DMS 273 (cell line): Measurements from ENCODE around the gene PELI1.
"Not testable (repeated sequence)": the region's sequence is repeated elsewhere in the genome, so short reads cannot be mapped to it uniquely, and the experiment has no call there.

Experiments
- DNase-seq: peaks from one replicate; lab custom pipeline; 2025; ENCODE audit not compliant: unreplicated experiment; lab: John Stamatoyannopoulos, UW

Gene PELI1

DNA sequence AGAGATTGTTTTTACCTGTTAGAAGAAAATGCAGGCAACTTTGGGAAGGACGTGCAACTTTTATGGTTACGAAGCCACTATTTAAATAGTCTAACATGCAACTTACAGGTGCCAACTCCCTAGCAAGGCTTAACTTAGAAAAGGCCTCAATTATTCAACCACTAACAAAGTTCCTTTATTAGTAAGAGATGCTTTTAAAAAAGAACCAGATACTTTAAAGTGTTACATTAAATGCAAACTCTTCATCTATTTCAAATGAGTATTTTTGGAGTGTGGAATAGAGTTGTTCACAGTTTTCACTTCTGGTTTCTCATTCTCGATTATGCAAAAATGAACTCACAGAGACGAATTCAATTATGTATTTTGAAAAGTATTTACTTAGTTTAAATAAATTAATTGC is 51.7 kb downstream of the PELI1 start:
- no peak for DNase-seq

DNA sequence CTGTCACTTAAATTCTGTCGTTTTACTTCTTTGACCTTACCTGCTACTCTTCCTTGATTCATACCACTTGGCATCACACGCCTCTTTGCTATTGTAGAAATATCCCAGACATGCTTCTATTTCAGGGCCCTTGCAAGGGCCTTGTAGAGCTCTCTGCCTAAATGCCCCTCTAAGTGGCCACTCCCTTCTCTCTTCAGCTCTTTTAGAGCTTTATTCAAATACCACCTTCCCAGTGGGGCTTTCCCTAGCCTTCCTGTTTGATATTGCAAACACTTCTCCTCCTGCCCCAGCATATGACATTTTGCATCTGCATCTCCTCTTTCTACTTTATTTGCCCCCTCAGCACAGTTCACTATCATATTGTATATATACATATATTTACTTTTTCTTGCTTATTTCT is 54.0 kb downstream of the PELI1 start:
- DNase-seq = no peak

DNA sequence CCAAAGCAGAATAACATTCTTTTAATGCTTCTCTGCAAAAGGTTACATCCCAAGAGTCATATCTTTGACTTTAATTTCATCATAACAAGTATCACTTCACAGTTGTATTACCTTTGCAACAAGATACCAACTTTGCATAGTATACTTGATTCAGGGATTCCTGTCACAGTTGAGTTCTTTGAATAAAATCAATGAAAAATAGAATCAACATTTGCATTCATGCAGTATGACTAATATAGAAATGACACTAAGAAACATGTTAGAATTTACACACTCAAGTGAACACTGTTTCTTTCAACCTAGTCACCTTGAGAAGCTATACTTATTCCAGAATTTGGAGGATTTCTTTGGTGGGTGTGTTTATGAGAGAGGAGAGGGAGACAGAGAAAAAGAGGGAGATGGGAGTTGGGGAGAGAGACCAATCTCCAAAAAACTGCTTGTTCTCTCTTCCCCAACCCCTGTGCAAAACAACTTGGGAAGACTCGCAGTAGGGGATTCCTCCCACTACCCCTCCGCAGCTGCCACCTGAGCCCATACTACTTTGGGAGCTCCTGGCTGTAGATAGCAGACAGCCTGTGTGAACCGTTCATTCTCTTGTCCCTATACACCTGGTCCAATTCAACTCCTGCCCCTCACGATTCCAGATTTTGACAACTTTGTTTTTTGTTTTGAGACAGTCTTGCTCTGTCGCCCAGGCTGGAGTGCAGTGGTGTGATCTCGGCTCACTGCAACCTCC is 57.7 kb downstream of the PELI1 start:
- DNase-seq = no peak

DNA sequence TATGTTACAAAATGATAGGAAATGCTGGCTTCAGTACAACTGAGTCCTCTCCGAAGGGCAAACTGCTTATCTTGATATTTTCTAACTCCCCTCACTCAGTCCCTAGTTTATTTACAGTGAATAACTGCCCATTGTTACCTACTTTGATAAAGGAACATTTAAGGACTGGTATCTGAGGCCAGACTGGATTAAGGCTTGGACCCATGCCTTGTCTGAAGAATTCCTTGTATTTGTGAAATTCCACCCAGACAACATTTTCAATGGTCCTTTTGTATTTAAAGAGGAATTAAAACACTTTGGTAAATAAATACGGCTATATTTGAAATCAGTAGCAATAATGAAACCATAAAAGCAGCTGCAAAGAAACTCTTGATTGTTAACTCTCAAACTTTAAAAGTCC is 58.3 kb downstream of the PELI1 start:
- no peak for DNase-seq

DNA sequence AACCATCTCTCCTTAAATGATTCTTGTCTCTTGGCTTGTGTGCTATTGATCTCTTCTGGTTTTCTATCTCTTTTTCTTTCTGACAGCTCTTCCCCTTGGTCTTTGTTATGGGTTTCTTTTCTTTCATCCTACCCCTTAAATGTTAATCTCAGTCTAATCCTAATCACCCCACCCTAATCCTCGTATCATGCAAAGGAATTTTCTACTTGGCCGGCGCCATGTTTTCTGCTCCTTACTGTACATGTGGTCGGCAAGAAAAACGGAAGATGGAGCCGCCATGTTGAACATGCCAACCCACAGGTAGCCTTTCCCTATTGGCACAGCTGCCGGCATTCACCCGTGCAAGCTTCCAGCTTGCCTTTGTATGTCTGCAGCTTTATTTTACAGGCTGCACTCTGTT is 63.2 kb downstream of the PELI1 start:
- no peak for DNase-seq

DNA sequence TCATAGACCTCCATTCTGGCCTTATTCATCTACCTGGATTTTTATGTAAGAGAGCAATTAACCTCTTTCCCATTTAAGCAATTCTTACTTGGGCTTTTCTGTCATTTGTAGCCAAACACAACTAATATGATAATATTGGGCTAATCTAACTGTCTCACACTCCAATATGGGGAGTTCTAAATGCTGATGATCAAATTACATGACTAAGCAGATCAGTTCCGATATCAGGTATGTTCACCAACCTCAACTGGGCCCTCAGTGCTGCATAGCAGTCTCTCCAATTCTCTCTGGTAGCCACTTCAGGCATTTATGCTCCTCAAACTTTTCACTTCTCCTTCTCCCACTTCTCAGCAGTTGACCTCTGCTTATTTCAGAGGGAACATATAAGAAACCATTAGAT is 64.0 kb downstream of the PELI1 start:
- no peak for DNase-seq

DNA sequence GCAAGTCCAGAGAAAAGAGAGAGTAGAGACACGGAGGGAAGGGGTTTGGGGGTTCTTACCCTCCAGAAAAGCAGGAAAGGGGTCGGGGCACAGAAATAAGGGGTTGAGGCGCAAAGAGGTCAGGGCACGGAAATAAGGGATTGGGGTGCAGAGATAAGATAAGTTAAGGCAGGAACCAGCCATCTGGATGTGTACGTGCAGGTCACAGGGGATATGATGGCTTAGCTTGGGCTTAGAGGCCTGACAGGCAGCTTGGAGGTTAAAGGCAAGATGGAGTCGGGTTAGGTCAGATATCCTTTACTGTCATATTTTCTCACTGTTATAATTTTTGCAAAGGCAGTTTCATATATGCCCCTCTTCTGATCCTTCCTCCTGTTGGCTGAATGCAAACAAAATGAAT is 64.5 kb downstream of the PELI1 start:
- not testable (repeated sequence) for DNase-seq

DNA sequence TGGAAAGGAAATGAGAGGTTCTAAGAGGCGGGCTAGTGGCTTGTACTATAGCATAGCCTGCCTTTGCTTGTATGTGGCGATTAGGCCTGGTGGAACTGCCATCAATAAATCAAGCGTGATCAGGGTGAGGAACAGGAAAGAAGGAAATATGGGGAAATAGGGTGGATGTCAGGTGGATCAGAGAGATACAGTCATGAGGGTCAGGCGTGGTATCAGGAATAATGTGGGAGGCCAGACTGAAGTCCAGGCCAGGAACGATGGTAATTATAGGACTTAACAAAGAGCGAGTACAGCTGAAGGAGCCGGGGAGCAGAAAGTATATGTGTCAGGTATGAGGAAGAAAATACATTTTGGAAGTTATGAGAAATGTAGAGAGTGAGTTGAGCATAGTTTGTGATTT is 67.4 kb downstream of the PELI1 start:
- not testable (repeated sequence) for DNase-seq

DNA sequence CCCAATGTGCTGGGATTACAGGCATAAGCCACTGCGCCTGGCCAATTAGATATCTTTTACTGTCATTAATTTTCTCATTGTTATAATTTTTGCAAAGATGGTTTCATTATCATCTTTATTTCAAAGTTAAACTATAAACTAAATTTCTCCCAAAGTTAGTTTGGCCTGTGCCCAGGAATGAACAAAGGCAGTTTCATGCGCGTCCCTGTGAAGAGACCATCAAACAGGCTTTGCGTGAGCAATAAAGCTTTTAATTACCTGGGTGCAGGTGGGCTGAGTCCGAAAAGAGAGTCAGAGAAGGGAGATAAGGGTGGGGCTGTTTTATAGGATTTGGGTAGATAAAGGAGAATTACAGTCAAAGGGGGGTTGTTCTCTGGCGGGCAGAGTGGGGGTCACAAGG is 69.6 kb downstream of the PELI1 start:
- not testable (repeated sequence) for DNase-seq

DNA sequence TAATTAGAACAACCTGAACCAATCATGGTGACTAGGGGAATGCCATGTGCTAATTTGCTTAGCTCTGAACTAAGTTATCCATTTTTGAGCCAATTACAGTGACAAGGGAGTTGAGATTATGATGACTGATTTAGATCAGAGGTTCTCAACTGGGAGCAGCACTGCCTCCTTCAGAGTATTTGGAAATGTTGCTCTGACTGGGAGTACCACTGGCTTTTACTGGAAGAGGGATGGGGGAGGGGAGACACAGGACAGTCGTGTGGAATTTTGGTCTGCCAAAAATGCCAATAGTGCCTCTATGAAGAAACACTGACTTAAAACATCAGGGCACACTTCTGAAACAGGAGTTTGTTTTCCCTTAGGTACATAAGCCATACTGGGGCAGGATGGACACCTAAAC is 76.9 kb downstream of the PELI1 start:
- DNase-seq = no peak

DNA sequence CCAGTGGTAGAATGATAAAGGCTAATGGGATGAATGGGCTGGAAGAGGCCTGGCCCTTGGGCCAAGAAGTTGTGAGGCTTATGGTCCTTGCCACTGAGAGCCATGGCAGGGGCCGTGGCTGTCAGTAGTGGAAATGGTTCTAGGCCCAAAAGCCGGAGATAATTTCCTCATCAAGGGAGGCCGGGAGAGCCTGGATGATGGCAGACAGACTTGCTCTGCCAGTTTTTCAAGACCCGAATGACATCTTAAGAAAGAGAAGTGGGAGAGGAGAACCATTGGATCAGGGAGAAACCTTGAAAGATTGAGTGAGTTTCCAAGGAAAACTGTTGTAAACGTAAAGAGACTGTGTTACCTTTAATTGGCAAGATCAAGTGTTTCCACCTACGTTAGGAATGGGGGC is 78.7 kb downstream of the PELI1 start:
- no peak for DNase-seq

DNA sequence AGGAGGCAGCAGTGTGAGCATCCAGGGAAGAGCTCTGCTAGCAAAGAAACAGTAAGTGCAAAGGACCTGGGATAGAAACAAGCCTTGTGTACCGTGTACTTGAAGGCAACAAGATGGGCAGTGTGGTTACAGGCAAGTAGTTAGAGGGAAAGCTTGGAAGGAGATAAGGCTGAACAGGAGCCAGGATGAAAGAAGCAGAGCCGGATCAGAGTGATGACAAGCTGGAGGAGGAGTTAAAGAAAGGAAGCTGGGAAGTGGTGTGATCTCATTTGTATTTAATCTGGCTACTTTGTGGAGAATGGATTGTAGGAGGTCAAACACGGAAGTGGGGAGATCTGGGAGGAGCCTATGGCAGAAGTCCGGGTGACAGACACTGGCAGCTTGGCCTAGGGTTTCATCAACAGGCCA is 80.3 kb downstream of the PELI1 start:
- no peak for DNase-seq

DNA sequence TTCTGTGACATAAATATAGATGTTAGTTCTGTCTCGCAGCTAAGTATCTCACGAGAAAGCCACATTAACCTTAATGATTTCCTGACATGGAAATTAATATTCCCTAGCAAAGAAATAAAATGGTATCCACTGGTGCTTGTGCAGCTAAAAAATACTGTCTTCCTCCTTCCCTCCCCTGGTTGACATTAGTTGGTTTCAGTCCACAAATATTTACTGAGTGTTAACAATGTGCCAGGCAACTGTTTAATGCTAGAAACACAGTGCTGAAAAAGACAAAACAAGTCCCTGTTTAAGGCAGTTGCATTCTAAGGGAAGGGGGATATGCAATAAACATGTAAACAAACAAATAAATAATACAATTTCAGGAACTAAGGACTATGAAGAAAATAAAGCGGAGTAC is 80.8 kb downstream of the PELI1 start:
- no peak for DNase-seq

DNA sequence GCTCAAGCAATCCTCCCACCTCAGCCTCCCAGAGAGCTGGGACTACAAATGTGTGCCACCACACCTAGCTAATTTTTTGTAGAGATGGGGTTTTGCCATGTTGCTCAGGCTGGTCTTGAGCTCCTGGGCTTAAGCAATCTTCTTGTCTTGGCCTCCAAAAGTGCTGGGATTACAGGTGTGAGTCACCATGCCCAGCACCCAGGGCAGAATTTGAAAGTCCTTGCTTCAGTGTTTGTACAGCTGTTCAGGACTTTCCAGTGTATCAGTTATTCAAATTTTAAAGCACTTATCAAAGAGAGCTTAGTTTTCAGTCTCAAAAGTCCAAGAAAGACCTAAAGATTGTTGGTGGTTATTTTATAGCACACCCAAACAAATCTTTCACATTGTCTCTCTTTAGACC is 81.4 kb downstream of the PELI1 start:
- no peak for DNase-seq

DNA sequence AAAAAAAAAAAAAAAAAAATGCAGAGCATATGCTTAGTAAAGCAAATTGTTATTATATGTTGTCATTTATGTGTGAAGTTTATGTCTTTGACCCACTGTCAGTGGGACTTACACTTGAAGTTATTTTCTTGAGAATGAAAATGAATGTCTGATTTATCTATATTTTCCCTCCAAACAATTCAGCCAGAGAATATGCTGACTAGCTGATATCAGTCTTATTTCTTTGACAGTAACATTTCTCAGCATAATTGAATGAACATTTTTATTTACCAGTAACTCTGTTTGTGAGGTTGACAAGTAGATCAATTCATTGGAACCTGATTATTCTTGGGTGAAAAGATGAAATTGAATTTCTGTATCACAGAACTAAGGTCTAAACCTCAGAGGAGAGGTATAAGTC is 85.0 kb downstream of the PELI1 start:
- no peak for DNase-seq

DNA sequence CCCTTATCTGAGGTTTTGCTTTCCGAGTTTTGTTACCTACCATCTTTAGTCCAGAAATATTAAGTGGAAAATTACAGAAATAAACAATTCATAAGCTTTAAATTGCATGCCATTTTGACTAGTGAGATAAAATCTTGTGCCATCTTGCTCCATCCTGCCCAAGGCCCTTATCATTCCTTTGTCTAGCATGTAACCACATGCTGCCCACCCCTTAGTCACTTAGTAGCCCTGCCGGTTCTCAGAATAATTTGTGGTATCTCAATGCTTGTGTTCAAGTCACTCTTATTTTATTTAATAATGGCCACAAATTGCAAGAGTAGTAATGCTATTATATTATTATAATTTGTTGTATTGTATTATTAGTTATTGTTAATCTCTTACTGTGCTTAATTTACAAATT is 88.2 kb downstream of the PELI1 start:
- DNase-seq = no peak

DNA sequence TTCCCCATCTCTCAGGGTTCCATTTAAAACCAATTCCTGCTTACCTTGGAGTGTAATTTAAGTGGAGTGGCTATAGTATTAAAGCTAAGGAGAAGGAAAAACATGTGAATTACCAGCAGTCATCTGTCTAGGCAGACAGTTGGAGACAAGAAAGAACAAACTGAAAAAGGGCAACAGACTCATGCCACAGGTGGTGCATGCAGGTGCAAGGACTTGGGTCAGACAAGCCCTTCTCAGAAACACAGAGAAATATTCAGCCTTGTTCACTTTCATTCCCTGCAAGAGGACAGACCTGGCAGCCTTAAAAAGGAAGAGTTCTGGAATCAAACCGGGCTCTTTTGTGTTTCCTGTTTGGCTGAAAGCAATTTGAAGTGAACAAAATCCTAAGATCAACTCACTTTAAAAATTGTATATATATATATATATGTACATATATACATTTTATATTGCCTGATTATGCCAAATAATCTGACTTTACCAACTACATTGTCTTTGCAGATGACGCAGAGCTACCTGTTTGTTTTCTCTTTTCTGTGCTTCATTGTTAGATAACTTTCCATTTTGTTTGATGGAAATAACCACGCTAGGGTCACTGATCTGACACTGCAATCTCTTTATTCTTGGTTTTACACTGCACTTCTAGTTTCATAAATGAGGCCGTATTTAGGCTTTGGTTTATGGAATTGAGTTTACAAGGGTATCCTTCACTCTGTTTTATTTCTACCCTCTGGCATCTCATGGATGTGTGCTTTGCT is 89.9 kb downstream of the PELI1 start:
- no peak for DNase-seq

DNA sequence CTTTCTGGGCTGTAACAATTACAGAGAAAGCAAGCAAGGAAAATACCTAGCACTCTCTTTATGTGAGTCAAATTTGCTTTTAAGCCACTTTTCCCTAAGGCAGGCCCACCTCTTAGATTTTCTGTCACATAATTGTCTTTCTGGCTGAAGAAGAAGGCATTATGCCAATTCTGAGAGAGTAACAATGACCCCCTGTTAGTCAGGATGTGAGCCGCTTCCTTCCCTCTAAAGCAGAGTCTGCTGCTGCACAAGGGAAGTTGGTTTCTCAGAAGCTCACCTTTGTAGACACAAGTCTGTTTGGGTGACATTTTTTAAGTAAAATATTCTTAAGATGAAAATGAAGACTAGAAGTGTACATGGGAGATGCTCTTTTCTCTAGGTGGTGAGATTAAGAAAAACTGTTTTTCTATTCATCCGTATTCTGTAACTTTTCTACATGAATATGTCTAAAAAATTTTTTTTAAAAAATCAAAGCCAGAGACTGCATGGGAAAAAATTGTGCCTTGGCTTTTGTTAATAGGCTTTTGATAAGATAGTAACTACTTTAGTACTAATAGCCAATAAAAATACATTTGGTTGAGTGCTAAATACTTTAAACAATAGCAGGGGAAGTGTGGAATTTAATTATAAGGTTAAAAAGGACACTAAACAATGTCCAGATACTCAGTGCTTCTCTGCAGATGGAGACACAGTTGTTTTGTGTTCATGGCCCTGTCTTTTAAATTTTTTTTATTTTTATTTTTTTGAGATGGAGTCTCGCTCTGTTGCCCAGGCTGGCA is 91.6 kb downstream of the PELI1 start:
- no peak for DNase-seq

DNA sequence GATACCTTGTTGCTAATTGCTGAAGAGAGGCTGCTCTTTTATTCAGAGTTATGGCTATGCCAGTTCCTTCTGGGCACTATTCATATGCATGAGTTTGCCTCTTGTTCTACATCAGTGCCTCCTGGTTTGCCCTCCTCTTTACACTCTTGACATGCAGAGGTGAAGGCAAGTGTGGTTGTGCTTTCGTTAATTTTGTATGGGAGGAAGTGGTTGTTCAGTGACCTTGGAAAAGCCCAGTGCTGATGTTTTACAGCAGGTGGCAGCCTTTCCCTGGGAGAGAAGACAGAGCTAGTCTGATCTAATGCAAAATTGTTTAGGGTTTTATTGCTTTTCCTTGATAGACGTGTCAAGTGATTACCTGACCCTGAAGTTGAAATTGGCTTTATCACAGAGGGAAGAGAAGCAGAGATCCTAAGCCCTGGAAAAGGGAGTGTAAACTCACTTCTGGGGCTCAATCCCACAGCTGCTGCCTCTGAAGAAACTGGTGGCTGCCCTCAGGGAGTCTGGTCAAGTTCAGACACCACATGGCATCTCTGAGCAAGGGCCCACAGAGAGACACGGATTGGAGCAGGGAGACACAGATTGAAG is 94.5 kb downstream of the PELI1 start:
- peak; percentile 80 for DNase-seq

DNA sequence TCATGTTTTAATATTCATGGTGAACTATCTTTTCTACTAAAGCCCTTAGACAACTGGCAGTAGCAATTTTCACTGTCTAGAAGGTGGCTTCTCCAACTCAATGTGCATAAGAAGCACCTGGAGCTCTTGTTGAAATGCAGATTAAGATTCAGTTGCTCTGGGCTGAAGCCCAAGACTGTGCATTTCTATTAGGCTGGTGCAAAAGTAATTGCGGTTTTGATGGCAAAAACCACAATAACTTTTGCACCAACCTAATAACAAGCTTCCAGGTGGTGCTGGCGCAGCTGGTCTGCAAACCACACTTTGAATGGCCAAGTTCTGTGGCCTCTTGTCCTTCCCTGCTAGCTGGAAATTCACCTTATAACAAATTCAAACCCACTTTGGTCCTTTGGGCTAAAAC is 98.3 kb downstream of the PELI1 start:
- DNase-seq = no peak
